Measurements from ENCODE around the gene TPST2. TPM values are rescaled to one million over a fixed set of nuclear protein-coding genes. Genes with fewer than 3 reads are reported as not detected.

Gene TPST2
- total and polyA plus RNA-seq, 10 of the 15 experiments (the other 5 are each of a cell fraction or from before 2014, with no cell fraction given), result 6.3 to 33.7 (median 28.4) TPM

- Histone ChIP-seq H3K36me3 (ENCODE audit: control insufficient read depth in 2 of 2, insufficient read depth in 2 of 2, low read length in 1 of 2) (peaks cover 22 to 32% of the 10 kb centered on the region in 2 experiments), H3K79me2 (ENCODE audit: control insufficient read depth, insufficient read depth, low read length) (peaks cover 9% of the 10 kb centered on the region)
- intact Hi-C loops (cut with micrococcal nuclease; ENCODE audit: unreplicated experiment), result no loop called here
These were observed 100.4 kb downstream of the TPST2 start for GRCh38 chr22:26489447-26490036.

More at GRCh38 chr22:26489447-26490036, 100.4 kb downstream of the TPST2 start:
- ChIA-PET CTCF (interaction anchor here (1.0 to 1.5 kb wide), 2 partner anchors 27 to 154 kb away, joined by 3 to 4 read pairs; no protein-coding TSS in a partner anchor), SMC1A (ENCODE audit: uncharacterized antibody, unreplicated experiment) (no interaction called here), POLR2A (interaction anchor here (0.7 kb wide), 1 partner anchor 21 kb away, joined by 3 read pairs; no protein-coding TSS in a partner anchor), RAD21 (ENCODE audit: unreplicated experiment) (interaction anchor here (0.6 kb wide), 2 partner anchors 89 to 117 kb away, joined by 3 to 4 read pairs; no protein-coding TSS in a partner anchor)
- Histone ChIP-seq H3K4me2 (ENCODE audit: control insufficient read depth, insufficient read depth) (no peak overlapping the region), H3K4me3 (no peak overlapping the region), H3K4me1 (ENCODE audit: control insufficient read depth, insufficient read depth, low read length) (no peaks in the 10 kb centered on the region; the same call in 1 of the 2 replicates), H3K9me3 (replicated peaks; ENCODE audit: control insufficient read depth, insufficient read depth, low read length) (no peaks in the 10 kb centered on the region), H3K27ac (ENCODE audit: control insufficient read depth, insufficient read depth) (no peak overlapping the region), H3K27me3 (replicated peaks in 1 of 2; ENCODE audit: control insufficient read depth in 2 of 2, insufficient read depth in 2 of 2, low read length in 1 of 2) (no peaks in the 10 kb centered on the region), H3K9ac (ENCODE audit: control insufficient read depth, insufficient read depth, low read length) (no peak overlapping the region), H2AFZ (ENCODE audit: control insufficient read depth, low read depth, low read length) (no peak overlapping the region), H4K20me1 (ENCODE audit: control insufficient read depth, insufficient read depth) (no peaks in the 10 kb centered on the region)
- no TSS peak for BruUV-seq (replicated peaks)
- TF ChIP-seq, protein P1, sequence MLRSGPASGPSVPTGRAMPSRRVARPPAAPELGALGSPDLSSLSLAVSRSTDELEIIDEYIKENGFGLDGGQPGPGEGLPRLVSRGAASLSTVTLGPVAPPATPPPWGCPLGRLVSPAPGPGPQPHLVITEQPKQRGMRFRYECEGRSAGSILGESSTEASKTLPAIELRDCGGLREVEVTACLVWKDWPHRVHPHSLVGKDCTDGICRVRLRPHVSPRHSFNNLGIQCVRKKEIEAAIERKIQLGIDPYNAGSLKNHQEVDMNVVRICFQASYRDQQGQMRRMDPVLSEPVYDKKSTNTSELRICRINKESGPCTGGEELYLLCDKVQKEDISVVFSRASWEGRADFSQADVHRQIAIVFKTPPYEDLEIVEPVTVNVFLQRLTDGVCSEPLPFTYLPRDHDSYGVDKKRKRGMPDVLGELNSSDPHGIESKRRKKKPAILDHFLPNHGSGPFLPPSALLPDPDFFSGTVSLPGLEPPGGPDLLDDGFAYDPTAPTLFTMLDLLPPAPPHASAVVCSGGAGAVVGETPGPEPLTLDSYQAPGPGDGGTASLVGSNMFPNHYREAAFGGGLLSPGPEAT (IDR thresholded peaks at IDR 0.05; ENCODE audit: low read depth), result no peak
- TF ChIP-seq SIX5 (IDR thresholded peaks at IDR 0.05; ENCODE audit: low read depth, low read length, severe bottlenecking), result no peak
- TF ChIP-seq, protein P2, sequence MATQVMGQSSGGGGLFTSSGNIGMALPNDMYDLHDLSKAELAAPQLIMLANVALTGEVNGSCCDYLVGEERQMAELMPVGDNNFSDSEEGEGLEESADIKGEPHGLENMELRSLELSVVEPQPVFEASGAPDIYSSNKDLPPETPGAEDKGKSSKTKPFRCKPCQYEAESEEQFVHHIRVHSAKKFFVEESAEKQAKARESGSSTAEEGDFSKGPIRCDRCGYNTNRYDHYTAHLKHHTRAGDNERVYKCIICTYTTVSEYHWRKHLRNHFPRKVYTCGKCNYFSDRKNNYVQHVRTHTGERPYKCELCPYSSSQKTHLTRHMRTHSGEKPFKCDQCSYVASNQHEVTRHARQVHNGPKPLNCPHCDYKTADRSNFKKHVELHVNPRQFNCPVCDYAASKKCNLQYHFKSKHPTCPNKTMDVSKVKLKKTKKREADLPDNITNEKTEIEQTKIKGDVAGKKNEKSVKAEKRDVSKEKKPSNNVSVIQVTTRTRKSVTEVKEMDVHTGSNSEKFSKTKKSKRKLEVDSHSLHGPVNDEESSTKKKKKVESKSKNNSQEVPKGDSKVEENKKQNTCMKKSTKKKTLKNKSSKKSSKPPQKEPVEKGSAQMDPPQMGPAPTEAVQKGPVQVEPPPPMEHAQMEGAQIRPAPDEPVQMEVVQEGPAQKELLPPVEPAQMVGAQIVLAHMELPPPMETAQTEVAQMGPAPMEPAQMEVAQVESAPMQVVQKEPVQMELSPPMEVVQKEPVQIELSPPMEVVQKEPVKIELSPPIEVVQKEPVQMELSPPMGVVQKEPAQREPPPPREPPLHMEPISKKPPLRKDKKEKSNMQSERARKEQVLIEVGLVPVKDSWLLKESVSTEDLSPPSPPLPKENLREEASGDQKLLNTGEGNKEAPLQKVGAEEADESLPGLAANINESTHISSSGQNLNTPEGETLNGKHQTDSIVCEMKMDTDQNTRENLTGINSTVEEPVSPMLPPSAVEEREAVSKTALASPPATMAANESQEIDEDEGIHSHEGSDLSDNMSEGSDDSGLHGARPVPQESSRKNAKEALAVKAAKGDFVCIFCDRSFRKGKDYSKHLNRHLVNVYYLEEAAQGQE (IDR thresholded peaks at IDR 0.05; ENCODE audit: low read depth, low read length), result no peak
- no peak for TF ChIP-seq MXI1 (IDR thresholded peaks at IDR 0.05; ENCODE audit: low read depth, low read length)
- TF ChIP-seq ZNF24 (IDR thresholded peaks at IDR 0.05), result no peak
- no peak for TF ChIP-seq NKRF (conservative IDR thresholded peaks at IDR 0.05)
- TF ChIP-seq, protein P3, sequence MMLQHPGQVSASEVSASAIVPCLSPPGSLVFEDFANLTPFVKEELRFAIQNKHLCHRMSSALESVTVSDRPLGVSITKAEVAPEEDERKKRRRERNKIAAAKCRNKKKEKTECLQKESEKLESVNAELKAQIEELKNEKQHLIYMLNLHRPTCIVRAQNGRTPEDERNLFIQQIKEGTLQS (IDR thresholded peaks at IDR 0.05; ENCODE audit: borderline replicate concordance, extremely low read depth, low read depth, low read length), result no peak
- no peak for TF ChIP-seq NFYB (IDR thresholded peaks at IDR 0.05; ENCODE audit: insufficient read depth, low read depth, low read length)
- no peak for TF ChIP-seq NR2C1 (IDR thresholded peaks at IDR 0.05)
- no peak for TF ChIP-seq USF1 (IDR thresholded peaks at IDR 0.05; ENCODE audit: borderline replicate concordance, extremely low read length, insufficient read depth, low read depth, low read length)
- ATAC-seq, result no peak
- no peak for FAIRE-seq
- no peak for DNase-seq (ENCODE audit: low read depth, low spot score)
- WGBS (ENCODE audit: insufficient coverage, insufficient replicate concordance, low lambda C conversion rate, missing lambda C conversion rate), result 86% methylated on average over 4 of the region's 4 CpGs
- in situ Hi-C loops (cut with MboI), result no loop called here
